Body of pancreas (tissue), 4 donors: ENCODE data around the gene COX8A. TPM values are rescaled to one million over a fixed set of nuclear protein-coding genes. Genes with fewer than 3 reads are reported as not detected.

Experiments used
- ATAC-seq: fragments of 150-250 bp; one replicate; pipeline ENCODE4 v1.9.1; 2016
- DNase-seq, 4 donors: peaks; one replicate each; pipeline ENCODE4 v3.0.0-alpha.2; 2019
- H3K27ac ChIP-seq, 4 donors: fragments of 200-600 bp; sonication (generic); 1 replicate in 3 of 4; 2 replicates in 1 of 4; pipeline versions ENCODE4 v1.5.1 to v1.6.1; 2016 to 2019; ENCODE audit warnings: mild to moderate bottlenecking in 1 of 4, mixed read lengths in 1 of 4, moderate library complexity in 1 of 4
- H3K27me3 ChIP-seq, 2 donors: fragments of 200-600 bp; sonication (generic); one replicate each; pipeline ENCODE4 v1.6.0; 2016; ENCODE audit warnings: mild to moderate bottlenecking in 1 of 2
- H3K36me3 ChIP-seq, 2 donors: fragments of 200-600 bp; sonication (generic); replicated peaks in 1 of 2; 2 replicates each; pipeline ENCODE4 v1.5.1; 2016; ENCODE audit warnings: low read depth in 2 of 2; ENCODE audit not compliant: insufficient read depth in 1 of 2
- H3K4me1 ChIP-seq: fragments of 200-600 bp; sonication (generic); one replicate; pipeline ENCODE4 v1.6.0; 2016
- H3K4me3 ChIP-seq, 2 donors: fragments of 200-600 bp; sonication (generic); 1 replicate in 1 of 2; 2 replicates in 1 of 2; pipeline ENCODE4 v1.5.1; 2016 to 2019
- H3K9me3 ChIP-seq, 3 donors: fragments of 200-600 bp; sonication (generic); 1 replicate in 2 of 3; 2 replicates in 1 of 3; pipeline ENCODE4 v1.5.1; 2016
- POLR2A ChIP-seq, 3 donors: fragments of 450-650 bp; IDR thresholded peaks; one replicate each; pipeline ENCODE4 v1.6.1; 2016; ENCODE audit warnings: antibody characterized with exemption in 3 of 3, mild to moderate bottlenecking in 2 of 3
- WGBS, 2 donors: methylation state at CpG; one replicate each; pipeline ENCODE4 v1.1.5; 2017; 5-methylcytosine and 5-hydroxymethylcytosine counted together
- intact Hi-C: fragments of 100-400 bp; cut with DNase I; formaldehyde crosslinking; loops from one replicate; pipeline ENCODE4 v1.15.1; 2023
- total RNA-seq, 2 donors: library from RNA; depleted of rRNA; stranded (reverse); fragments of >200 nt; gene quantifications; one replicate each; pipeline ENCODE4 v1.1.0, GENCODE V29; 2016
- TF ChIP-seq, protein P1 (sequence below), 7 experiments: fragments of 450-650 bp in 4 of 7; fragments of 200-600 bp in 3 of 7; sonication (generic) in 3 of 7; IDR thresholded peaks; one replicate each; pipeline ENCODE4 v1.5.1; 2016 to 2019; ENCODE audit warnings: antibody characterized with exemption in 7 of 7

The COX8A gene
- total RNA-seq = 100 to 1,000 TPM in 1 of 2 donors, 10 to 100 TPM in 1; 51.9 to 184 TPM

DNA sequence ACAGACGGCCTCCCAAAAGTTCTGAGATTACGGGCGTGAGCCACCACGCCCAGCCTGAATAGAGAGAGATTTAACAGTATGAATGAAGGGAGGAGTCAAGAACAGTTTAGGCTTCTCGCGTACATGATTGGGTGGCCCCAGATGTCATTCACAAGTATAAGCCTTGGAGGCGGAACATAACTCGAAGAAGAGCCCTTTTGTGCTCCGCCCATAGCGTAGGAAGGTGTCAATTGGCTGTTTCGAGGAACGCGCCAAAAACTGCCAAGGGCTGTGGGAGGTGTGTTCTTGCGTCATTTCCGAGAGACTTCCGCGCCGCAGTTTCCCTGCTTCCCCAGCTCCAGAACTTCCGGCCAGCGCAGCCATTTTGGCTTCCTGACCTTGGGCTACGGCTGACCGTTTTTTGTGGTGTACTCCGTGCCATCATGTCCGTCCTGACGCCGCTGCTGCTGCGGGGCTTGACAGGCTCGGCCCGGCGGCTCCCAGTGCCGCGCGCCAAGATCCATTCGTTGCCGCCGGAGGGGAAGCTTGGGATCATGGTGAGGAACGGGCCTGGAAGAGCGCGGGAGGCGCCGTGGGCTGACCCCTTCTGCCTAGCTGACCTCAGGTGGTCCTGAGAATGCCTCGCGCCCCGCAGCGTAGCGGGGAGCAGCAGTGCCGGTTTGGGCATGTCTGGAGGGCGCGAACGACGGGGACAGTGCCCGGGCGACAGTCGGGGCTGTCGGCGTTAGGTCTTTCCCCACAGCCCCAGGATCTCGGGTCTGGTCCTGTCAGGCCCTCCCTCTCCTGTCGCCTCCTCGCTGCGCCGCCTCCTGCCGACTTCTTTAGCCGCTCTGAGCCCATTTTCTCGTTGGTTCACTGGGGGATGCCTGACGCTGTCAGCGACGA lies at the start of gene COX8A:
TSS of gene COX8A (plus strand) at position 362 of the 885 bp plus-strand sequence. CDS start at position 423, 61 bp downstream.
- peak; percentile 98 to 100 (median 99) for DNase-seq
- peak; percentile 99 for ATAC-seq
- peaks cover 20% of the 10 kb centered on the region for H3K4me1 ChIP-seq
- no peaks in the 10 kb centered on the region for H3K9me3 ChIP-seq
- TF ChIP-seq POLR2A (IDR thresholded peaks at IDR 0.05) = peak; percentile 20 to 77 (median 74)
- TF ChIP-seq, protein P1, sequence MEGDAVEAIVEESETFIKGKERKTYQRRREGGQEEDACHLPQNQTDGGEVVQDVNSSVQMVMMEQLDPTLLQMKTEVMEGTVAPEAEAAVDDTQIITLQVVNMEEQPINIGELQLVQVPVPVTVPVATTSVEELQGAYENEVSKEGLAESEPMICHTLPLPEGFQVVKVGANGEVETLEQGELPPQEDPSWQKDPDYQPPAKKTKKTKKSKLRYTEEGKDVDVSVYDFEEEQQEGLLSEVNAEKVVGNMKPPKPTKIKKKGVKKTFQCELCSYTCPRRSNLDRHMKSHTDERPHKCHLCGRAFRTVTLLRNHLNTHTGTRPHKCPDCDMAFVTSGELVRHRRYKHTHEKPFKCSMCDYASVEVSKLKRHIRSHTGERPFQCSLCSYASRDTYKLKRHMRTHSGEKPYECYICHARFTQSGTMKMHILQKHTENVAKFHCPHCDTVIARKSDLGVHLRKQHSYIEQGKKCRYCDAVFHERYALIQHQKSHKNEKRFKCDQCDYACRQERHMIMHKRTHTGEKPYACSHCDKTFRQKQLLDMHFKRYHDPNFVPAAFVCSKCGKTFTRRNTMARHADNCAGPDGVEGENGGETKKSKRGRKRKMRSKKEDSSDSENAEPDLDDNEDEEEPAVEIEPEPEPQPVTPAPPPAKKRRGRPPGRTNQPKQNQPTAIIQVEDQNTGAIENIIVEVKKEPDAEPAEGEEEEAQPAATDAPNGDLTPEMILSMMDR (IDR thresholded peaks at IDR 0.05) = peak in 2 of 7 experiments; percentile 23 to 30
- no peaks in the 10 kb centered on the region for H3K27me3 ChIP-seq
- H3K36me3 ChIP-seq = no peaks in the 10 kb centered on the region
- H3K4me3 ChIP-seq = peak within 1 kb of the TSS; percentile 42 to 53
- intact Hi-C loops = no loop called here
- peak within 1 kb of the TSS; percentile 76 to 94 (median 88) for H3K27ac ChIP-seq
- WGBS, 2 donors = 1% methylated on average over 36 to 67 of the region's 67 CpGs

- Histone ChIP-seq H3K36me3 (no peaks in the 10 kb centered on the region), H3K27ac (no peak overlapping the region), H3K4me1 (no peaks in the 10 kb centered on the region), H3K9me3 (no peaks in the 10 kb centered on the region), H3K27me3 (no peaks in the 10 kb centered on the region), H3K4me3 (no peak overlapping the region)
- DNase-seq (no peak), ATAC-seq (no peak)
- intact Hi-C loops = no loop called here
- WGBS, 2 donors = 83 to 98% methylated on average over 4 to 5 of the region's 5 CpGs
- no peak for TF ChIP-seq POLR2A (IDR thresholded peaks at IDR 0.05)
- TF ChIP-seq, protein P1 (IDR thresholded peaks at IDR 0.05) = no peak
Observed at GRCh38 chr11:63929616-63930015, 44.8 kb upstream of the COX8A start.

DNA sequence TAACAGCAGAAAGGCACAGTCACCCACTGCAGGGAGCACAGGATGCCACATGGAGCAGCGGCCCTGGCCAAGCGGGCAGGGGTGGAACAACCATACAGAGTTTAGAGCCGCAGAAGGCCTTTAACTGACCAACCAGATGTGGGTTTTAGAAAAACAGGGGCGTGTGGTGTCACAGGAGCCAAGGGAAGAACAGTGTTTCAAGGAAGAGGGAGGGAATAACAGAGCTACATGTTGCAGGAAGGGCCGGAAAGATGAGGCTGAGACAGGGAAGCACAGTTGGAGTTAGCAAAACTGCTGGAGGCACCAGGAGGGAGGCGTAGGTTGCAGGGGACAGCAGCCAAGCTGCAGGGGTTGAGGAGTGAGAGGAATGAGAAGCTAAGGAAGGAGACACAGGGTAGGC lies 43.4 kb upstream of the COX8A start:
- H3K4me1 ChIP-seq = no peaks in the 10 kb centered on the region
- TF ChIP-seq, protein P1 (IDR thresholded peaks at IDR 0.05) = no peak
- no peak for TF ChIP-seq POLR2A (IDR thresholded peaks at IDR 0.05)
- DNase-seq (no peak), ATAC-seq (no peak)
- intact Hi-C loops = no loop called here
- WGBS, 2 donors = 82% methylated on average over 6 of the region's 6 CpGs
- no peaks in the 10 kb centered on the region for H3K9me3 ChIP-seq
- no peaks in the 10 kb centered on the region for H3K27me3 ChIP-seq
- H3K36me3 ChIP-seq = no peaks in the 10 kb centered on the region
- H3K4me3 ChIP-seq = no peak overlapping the region
- H3K27ac ChIP-seq = no peak overlapping the region

DNA sequence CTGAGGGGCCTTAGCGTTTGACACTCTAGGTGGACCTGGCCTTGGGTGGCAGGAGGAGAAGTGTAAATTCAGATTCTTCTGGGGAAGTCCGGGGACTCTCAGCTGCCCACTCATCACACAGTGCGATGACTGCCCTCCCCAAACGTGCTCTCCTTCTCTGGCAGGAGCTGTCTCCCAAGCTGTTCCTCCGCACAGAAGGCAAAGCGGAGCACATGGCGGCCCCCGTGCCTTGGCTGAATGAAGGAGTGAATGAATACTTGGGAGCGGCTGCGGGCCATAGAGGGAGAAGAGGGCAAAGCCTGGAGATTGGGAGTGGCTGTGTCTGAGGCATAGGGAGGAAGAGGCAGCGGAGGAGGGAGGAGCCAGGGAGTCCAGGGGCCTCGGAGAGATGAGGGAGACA lies 42.5 kb upstream of the COX8A start:
- no peaks in the 10 kb centered on the region for H3K9me3 ChIP-seq
- no peaks in the 10 kb centered on the region for H3K36me3 ChIP-seq
- ATAC-seq = no peak
- no peak overlapping the region for H3K27ac ChIP-seq
- no peaks in the 10 kb centered on the region for H3K4me1 ChIP-seq
- TF ChIP-seq, protein P1 (IDR thresholded peaks at IDR 0.05) = no peak
- TF ChIP-seq POLR2A (IDR thresholded peaks at IDR 0.05) = no peak
- WGBS, 2 donors = 80 to 86% methylated on average over 11 to 12 of the region's 12 CpGs
- no peak overlapping the region for H3K4me3 ChIP-seq
- H3K27me3 ChIP-seq = no peaks in the 10 kb centered on the region
- no peak for DNase-seq
- intact Hi-C loops = no loop called here
